Activated CD8-positive, alpha-beta T cell treated with anti-CD3 and anti-CD28 coated beads, Interleukin-2, amount 10 ng/mL, durations not matched to agents 7 days and 5 days (primary cell): ENCODE results near the gene ADAM19. TPM values are rescaled to one million over a fixed set of nuclear protein-coding genes. Genes with fewer than 3 reads are reported as not detected.
"Not testable (repeated sequence)": the region's sequence is repeated elsewhere in the genome, so short reads cannot be mapped to it uniquely, and the experiment has no call there.

Source experiments
- ATAC-seq: fragments of 150-1000 bp; cut with Tn5 transposase; one replicate; pipeline ENCODE4 v1.10.0; 2021; ENCODE audit warnings: moderate library complexity
- CTCF ChIA-PET: fragments of 350-600 bp; sonication (Branson Sonifier 250); formaldehyde crosslinking; loops from one replicate; lab custom pipeline; 2021; ENCODE audit warnings: antibody characterized with exemption; lab: Charles Lee
- POLR2A ChIA-PET: fragments of 350-600 bp; sonication (Branson Sonifier 250); formaldehyde crosslinking; loops from one replicate; lab custom pipeline; 2021; ENCODE audit warnings: antibody characterized with exemption; lab: Charles Lee
- DNase-seq: peaks from one replicate; pipeline ENCODE4 v3.0.0-alpha.2; 2020
- H3K27ac Mint-ChIP-seq: one replicate; pipeline ENCODE4 v1.8.0; 2021; ENCODE audit warnings: mild to moderate bottlenecking, mixed read lengths
- H3K27me3 Mint-ChIP-seq: one replicate; pipeline ENCODE4 v1.8.0; 2021; ENCODE audit warnings: low read depth, mixed read lengths
- H3K36me3 Mint-ChIP-seq: one replicate; pipeline ENCODE4 v1.8.0; 2021; ENCODE audit warnings: low read depth, mixed read lengths
- H3K4me1 Mint-ChIP-seq: one replicate; pipeline ENCODE4 v1.8.0; 2021; ENCODE audit warnings: low read depth, mixed read lengths
- H3K4me3 Mint-ChIP-seq: one replicate; pipeline ENCODE4 v1.8.0; 2021; ENCODE audit warnings: mild to moderate bottlenecking, mixed read lengths
- H3K9me3 Mint-ChIP-seq: one replicate; pipeline ENCODE4 v1.8.0; 2022; ENCODE audit warnings: mixed read lengths; ENCODE audit not compliant: insufficient read depth
- total RNA-seq, 2 experiments: library from RNA; stranded (reverse); gene quantifications; one replicate each; pipeline ENCODE4 v1.2.3, GENCODE V29; 2021

Gene ADAM19
- total RNA-seq, 2 experiments from 2014 or later: 77.7 to 80.6 TPM

GRCh38 chr5:157486861-157487260, 88.7 kb downstream of the ADAM19 start:
- peaks cover 82% of the 10 kb centered on the region for H3K36me3 Mint-ChIP-seq
- ATAC-seq (peak; percentile 49), DNase-seq (no peak)
- H3K4me1 Mint-ChIP-seq: peaks cover 33% of the 10 kb centered on the region
- CTCF ChIA-PET: interaction anchor here (2.3 kb wide), 1 partner anchor 15 kb away, joined by 10 read pairs; no protein-coding TSS in a partner anchor
- no peaks in the 10 kb centered on the region for H3K27me3 Mint-ChIP-seq
- H3K27ac Mint-ChIP-seq: peak overlapping the region; percentile 44
- H3K9me3 Mint-ChIP-seq: no peaks in the 10 kb centered on the region
- no peak overlapping the region for H3K4me3 Mint-ChIP-seq
- POLR2A ChIA-PET: no interaction called here

DNA sequence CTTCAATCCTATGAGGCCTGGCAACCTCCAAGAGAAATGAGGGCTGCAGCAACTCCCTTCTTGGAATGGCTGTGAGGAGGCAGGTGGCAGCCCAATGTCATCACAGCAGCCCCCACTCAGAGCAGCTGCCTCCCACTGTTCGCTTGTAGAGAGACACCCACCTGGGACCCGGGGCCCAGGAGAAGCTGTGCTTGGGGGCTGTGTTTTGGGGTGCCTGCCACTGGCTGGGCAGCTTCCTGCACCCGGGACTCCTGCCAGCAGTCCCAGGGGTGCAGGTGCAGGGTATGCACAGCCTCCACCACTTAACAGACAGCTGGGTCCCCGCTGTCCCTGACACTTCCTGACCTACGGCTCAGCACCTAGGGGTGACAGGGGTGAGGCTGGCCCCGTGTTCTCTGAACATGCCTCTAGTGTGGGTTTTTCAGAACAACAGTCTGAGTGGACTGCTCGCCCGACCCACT, 89.3 kb downstream of the ADAM19 start:
- Mint-ChIP-seq H3K36me3 (peaks cover 81% of the 10 kb centered on the region), H3K4me1 (peaks cover 38% of the 10 kb centered on the region), H3K27me3 (no peaks in the 10 kb centered on the region), H3K27ac (peak overlapping the region; percentile 44), H3K9me3 (no peaks in the 10 kb centered on the region), H3K4me3 (no peak overlapping the region)
- POLR2A ChIA-PET: no interaction called here
- DNase-seq (no peak), ATAC-seq (peak; percentile 45)
- CTCF ChIA-PET: interaction anchor here (1.2 to 2.3 kb wide), 3 partner anchors 14 to 232 kb away, joined by 4 to 10 read pairs (median 4); no protein-coding TSS in a partner anchor

DNA sequence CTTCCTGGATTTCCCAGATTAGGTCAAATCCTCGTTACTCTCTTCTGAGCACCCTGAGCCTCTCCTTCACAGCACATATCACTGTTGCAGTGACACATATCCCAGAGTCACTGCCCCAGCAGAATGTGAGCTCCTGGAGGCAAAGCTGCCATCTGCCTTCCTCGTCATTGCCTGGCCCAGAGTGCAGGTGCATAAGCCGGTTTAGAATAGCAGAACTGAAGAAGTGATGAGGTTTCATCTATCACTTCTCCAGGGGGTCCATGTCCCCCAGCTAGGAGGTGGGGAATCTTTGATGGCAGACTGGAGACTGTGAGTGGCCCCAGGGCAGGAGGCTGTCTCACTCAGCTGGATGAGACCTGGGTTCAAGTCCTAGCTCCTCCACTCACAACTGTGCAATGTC, 89.8 kb downstream of the ADAM19 start:
- Mint-ChIP-seq H3K9me3 (no peaks in the 10 kb centered on the region), H3K36me3 (peaks cover 79% of the 10 kb centered on the region), H3K4me3 (no peak overlapping the region), H3K4me1 (peaks cover 42% of the 10 kb centered on the region), H3K27ac (peak overlapping the region; percentile 16), H3K27me3 (no peaks in the 10 kb centered on the region)
- no peak for ATAC-seq
- POLR2A ChIA-PET: no interaction called here
- DNase-seq: no peak
- CTCF ChIA-PET: interaction anchor here (1.2 to 2.3 kb wide), 6 partner anchors 8 to 257 kb away, joined by 3 to 10 read pairs (median 4); partner anchors contain the start of gene LSM11

- H3K36me3 Mint-ChIP-seq: peaks cover 82% of the 10 kb centered on the region
- H3K27ac Mint-ChIP-seq: peak overlapping the region; percentile 16
Observed at GRCh38 chr5:157485340-157485739, 90.2 kb downstream of the ADAM19 start.

DNA sequence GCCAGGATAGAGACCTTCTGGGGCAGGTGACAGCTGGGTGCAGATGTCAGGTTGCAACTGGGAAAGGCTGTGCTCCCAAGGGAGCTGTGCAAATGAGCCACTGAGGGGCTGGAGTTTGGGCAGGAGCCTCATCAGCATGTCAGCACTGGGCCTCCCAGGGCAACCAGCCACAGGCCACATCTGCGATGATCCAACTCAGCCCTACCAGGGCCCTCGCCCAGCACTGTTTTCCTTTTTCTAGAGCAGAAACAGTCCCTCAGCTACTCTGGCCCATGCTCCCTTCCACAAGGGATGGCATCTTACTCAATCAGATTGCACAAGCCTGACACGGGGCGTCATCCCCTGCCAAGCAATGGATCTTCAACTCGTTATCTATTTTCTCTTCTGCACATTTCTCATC, 90.8 kb downstream of the ADAM19 start:
- H3K27ac Mint-ChIP-seq: peak overlapping the region; percentile 56
- H3K4me1 Mint-ChIP-seq: peaks cover 53% of the 10 kb centered on the region
- ChIA-PET POLR2A (no interaction called here), CTCF (interaction anchor here (0.9 to 2.3 kb wide), 6 partner anchors 9 to 259 kb away, joined by 3 to 10 read pairs (median 4); partner anchors contain the start of gene LSM11)
- ATAC-seq: no peak
- H3K9me3 Mint-ChIP-seq: no peaks in the 10 kb centered on the region
- H3K36me3 Mint-ChIP-seq: peaks cover 83% of the 10 kb centered on the region
- H3K4me3 Mint-ChIP-seq: no peak overlapping the region
- no peaks in the 10 kb centered on the region for H3K27me3 Mint-ChIP-seq
- DNase-seq: no peak

More at GRCh38 chr5:157485340-157485739, 90.2 kb downstream of the ADAM19 start:
- H3K27me3 Mint-ChIP-seq: no peaks in the 10 kb centered on the region
- H3K9me3 Mint-ChIP-seq: no peaks in the 10 kb centered on the region
- CTCF ChIA-PET: interaction anchor here (0.9 to 2.3 kb wide), 7 partner anchors 9 to 258 kb away, joined by 3 to 10 read pairs (median 4); partner anchors contain the start of gene LSM11
- DNase-seq: no peak
- no peak for ATAC-seq
- POLR2A ChIA-PET: no interaction called here
- H3K4me3 Mint-ChIP-seq: no peak overlapping the region
- peaks cover 47% of the 10 kb centered on the region for H3K4me1 Mint-ChIP-seq

- H3K27ac Mint-ChIP-seq: peak overlapping the region; percentile 51
- H3K4me1 Mint-ChIP-seq: peaks cover 64% of the 10 kb centered on the region
- CTCF ChIA-PET: interaction anchor here (0.7 kb wide), 1 partner anchor 11 kb away, joined by 3 read pairs; no protein-coding TSS in a partner anchor
- H3K9me3 Mint-ChIP-seq, POLR2A ChIA-PET, ATAC-seq, DNase-seq, H3K4me3 Mint-ChIP-seq, H3K27me3 Mint-ChIP-seq: not testable (repeated sequence)
- H3K36me3 Mint-ChIP-seq: peaks cover 80% of the 10 kb centered on the region
Observed at GRCh38 chr5:157482702-157483101, 92.9 kb downstream of the ADAM19 start.

DNA sequence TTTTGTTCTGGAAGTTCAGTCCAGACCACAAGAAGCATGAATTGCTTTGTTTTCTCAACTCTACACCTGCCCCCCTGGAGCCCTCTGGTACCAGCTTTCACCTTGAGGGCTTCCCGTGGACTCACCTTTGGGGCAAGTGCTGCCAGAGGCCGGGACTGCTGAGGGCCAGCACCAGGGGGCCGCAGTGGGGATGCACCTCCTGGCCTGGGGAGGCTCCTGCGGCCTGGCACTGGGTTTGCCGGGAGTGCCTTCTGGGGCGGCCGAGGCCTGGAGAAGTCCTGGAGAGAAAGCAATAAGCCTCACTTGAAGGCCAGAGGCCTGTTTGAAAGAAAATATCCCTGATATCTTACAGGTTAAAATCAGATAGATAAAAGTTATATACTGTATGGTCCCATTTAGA, 93.9 kb downstream of the ADAM19 start:
- Mint-ChIP-seq H3K27ac (peak overlapping the region; percentile 70), H3K4me1 (peaks cover 63% of the 10 kb centered on the region), H3K27me3 (no peaks in the 10 kb centered on the region), H3K9me3 (no peaks in the 10 kb centered on the region), H3K36me3 (peaks cover 83% of the 10 kb centered on the region), H3K4me3 (no peak overlapping the region)
- no peak for ATAC-seq
- CTCF ChIA-PET: interaction anchor here (1.5 to 3.2 kb wide), 3 partner anchors 11 to 237 kb away, joined by 4 to 13 read pairs (median 5); no protein-coding TSS in a partner anchor
- POLR2A ChIA-PET: no interaction called here
- DNase-seq: no peak

DNA sequence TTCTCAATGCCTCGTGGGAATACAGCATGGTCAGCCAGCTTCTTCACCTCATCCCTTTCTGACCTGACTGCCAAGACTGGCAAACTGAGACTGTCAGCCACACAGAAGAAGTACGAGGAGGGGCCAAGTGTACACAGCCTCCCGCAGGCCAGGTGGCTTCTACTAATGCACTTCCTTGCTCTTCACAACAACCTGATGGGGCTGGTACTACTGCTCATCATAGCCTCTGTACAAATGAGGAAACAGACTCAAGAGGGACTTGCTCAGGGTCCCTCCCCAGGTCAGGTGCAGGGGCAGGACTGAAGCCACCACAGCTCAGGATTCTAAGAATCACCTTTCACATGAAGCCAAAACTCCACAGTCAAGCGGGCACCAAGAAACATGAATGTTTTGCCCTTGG, 94.3 kb downstream of the ADAM19 start:
- POLR2A ChIA-PET: no interaction called here
- no peak for DNase-seq
- H3K27me3 Mint-ChIP-seq: no peaks in the 10 kb centered on the region
- no peak overlapping the region for H3K4me3 Mint-ChIP-seq
- no peak for ATAC-seq
- peaks cover 81% of the 10 kb centered on the region for H3K36me3 Mint-ChIP-seq
- no peaks in the 10 kb centered on the region for H3K9me3 Mint-ChIP-seq
- H3K4me1 Mint-ChIP-seq: peaks cover 59% of the 10 kb centered on the region
- H3K27ac Mint-ChIP-seq: peak overlapping the region; percentile 70
- CTCF ChIA-PET: interaction anchor here (0.9 to 3.2 kb wide), 4 partner anchors 11 to 237 kb away, joined by 3 to 13 read pairs (median 4); no protein-coding TSS in a partner anchor

GRCh38 chr5:157479612-157480510, 95.7 kb downstream of the ADAM19 start:
- DNase-seq (no peak), ATAC-seq (no peak)
- Mint-ChIP-seq H3K36me3 (peaks cover 77% of the 10 kb centered on the region), H3K27ac (peak overlapping the region; percentile 77), H3K4me1 (peaks cover 53% of the 10 kb centered on the region), H3K27me3 (no peaks in the 10 kb centered on the region), H3K9me3 (no peaks in the 10 kb centered on the region), H3K4me3 (no peak overlapping the region)
- ChIA-PET CTCF (interaction anchor here (0.9 to 4.2 kb wide), 9 partner anchors 9 to 264 kb away, joined by 3 to 23 read pairs (median 5); partner anchors contain the start of gene LSM11), POLR2A (interaction anchor here (0.7 kb wide), 1 partner anchor 225 kb away, joined by 3 read pairs; no protein-coding TSS in a partner anchor)

DNA sequence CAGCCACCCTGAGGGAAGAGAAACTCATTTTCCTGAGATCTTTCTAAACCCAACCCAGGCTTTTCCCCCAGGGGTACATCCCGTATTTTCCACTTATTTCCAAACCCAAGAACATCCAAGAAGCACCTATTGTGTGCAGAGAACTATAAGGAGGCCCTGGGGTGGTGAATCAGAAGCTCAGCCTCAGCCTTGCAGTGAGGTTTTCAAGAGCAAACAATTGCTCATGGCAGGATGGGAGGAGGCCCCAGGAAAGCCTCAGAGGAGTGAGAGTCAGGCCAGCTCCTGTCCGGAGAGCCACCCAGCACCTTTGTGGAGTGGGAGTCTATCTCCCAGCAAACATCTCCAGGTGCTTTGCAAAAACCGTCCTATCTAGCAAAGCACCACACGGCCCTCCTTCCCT, 96.4 kb downstream of the ADAM19 start:
- Mint-ChIP-seq H3K4me3 (no peak overlapping the region), H3K27me3 (no peaks in the 10 kb centered on the region), H3K27ac (peak overlapping the region; percentile 76), H3K36me3 (peaks cover 75% of the 10 kb centered on the region), H3K9me3 (no peaks in the 10 kb centered on the region), H3K4me1 (peaks cover 53% of the 10 kb centered on the region)
- ATAC-seq (no peak), DNase-seq (no peak)
- CTCF ChIA-PET: interaction anchor here (0.9 to 4.2 kb wide), 8 partner anchors 8 to 264 kb away, joined by 3 to 23 read pairs (median 6); partner anchors contain the start of gene LSM11
- POLR2A ChIA-PET: no interaction called here

DNA sequence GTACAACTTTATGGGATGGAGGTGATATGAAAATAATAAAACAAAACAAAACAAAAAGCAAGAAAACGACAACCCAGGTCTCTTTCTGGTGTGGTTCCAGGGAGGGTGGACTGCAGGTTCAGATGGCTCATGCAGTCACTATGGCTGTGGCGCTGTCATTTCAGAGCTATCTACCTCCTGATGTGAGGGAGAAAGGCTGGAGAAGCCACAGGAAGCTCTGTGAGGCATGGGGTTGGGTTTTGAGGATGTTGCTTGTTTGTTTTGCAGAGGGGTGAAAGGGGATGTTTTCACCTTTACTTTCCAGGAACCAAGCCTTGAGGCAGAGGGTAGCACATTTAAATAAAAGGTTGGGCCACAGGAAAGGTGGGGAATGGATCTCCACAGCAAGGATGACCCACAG, 96.8 kb downstream of the ADAM19 start:
- Mint-ChIP-seq H3K4me1 (peaks cover 53% of the 10 kb centered on the region), H3K36me3 (peaks cover 70% of the 10 kb centered on the region), H3K9me3 (no peaks in the 10 kb centered on the region), H3K4me3 (no peak overlapping the region), H3K27me3 (no peaks in the 10 kb centered on the region), H3K27ac (peak overlapping the region; percentile 76)
- ATAC-seq: no peak
- peak; percentile 33 for DNase-seq
- CTCF ChIA-PET: interaction anchor here (0.9 to 4.2 kb wide), 7 partner anchors 9 to 265 kb away, joined by 3 to 23 read pairs (median 4); partner anchors contain the start of gene LSM11
- POLR2A ChIA-PET: no interaction called here
